A549 (cell line): ENCODE data around the gene C1orf94.

Experiments
- CTCF ChIP-seq: fragments of >200 bp; sonication (Bioruptor Twin); formaldehyde crosslinking; IDR thresholded peaks from 3 replicates; pipeline ENCODE4 v1.5.1; 2016
- E2F6 ChIP-seq: IDR thresholded peaks from 2 replicates; pipeline ENCODE4 v1.6.1; 2012; ENCODE audit warnings: low read depth, borderline replicate concordance
- JUN ChIP-seq, 2 experiments: fragments of >200 bp; sonication (Bioruptor Twin); formaldehyde crosslinking; IDR thresholded peaks; 2 replicates in 1 of 2; 3 replicates in 1 of 2; pipeline ENCODE4 v1.6.1; 2016 to 2017
- KDM1A ChIP-seq: fragments of 200-600 bp; sonication (generic); IDR thresholded peaks from 2 replicates; pipeline ENCODE4 v1.6.1; 2016; ENCODE audit warnings: low read depth, mild to moderate bottlenecking
- MAFK ChIP-seq: fragments of 450-650 bp; IDR thresholded peaks from 2 replicates; pipeline ENCODE4 v1.6.1; 2014; ENCODE audit not compliant: partially characterized antibody
- MAZ ChIP-seq: fragments of 150-350 bp; IDR thresholded peaks from 2 replicates; pipeline ENCODE4 v1.6.1; 2014; ENCODE audit warnings: antibody characterized with exemption, low read depth, low read length, borderline replicate concordance
- NFE2L2 ChIP-seq: fragments of 150-350 bp; conservative IDR thresholded peaks from 2 replicates; pipeline ENCODE4 v1.6.1; 2014; ENCODE audit warnings: low read length
- NR3C1 ChIP-seq: fragments of >200 bp; sonication (Bioruptor Twin); formaldehyde crosslinking; IDR thresholded peaks from 3 replicates; pipeline ENCODE4 v1.6.1; 2017
- PHF8 ChIP-seq: fragments of 200-600 bp; sonication (generic); IDR thresholded peaks from 2 replicates; pipeline ENCODE4 v1.6.1; 2016; ENCODE audit warnings: low read depth, mild to moderate bottlenecking, antibody characterized with exemption, moderate library complexity, borderline replicate concordance
- POLR2A ChIP-seq: IDR thresholded peaks from 2 replicates; pipeline ENCODE4 v1.6.1; 2012; ENCODE audit warnings: mild to moderate bottlenecking, low read length
- POLR2AphosphoS2 ChIP-seq: conservative IDR thresholded peaks from 2 replicates; pipeline ENCODE4 v1.6.1; 2012; ENCODE audit warnings: low read length, improper control_type of control experiment, inconsistent platforms
- RAD21 ChIP-seq, 2 experiments: fragments of >200 bp in 1 of 2; sonication (Bioruptor Twin) in 1 of 2; formaldehyde crosslinking in 1 of 2; IDR thresholded peaks in 1 of 2; conservative IDR thresholded peaks in 1 of 2; 2 replicates in 1 of 2; 3 replicates in 1 of 2; pipeline ENCODE4 v1.6.1; 2012 to 2018; ENCODE audit warnings: inconsistent platforms in 1 of 2
- RCOR1 ChIP-seq: fragments of 150-350 bp; IDR thresholded peaks from 2 replicates; pipeline ENCODE4 v1.6.1; 2014; ENCODE audit warnings: antibody characterized with exemption, low read length, low read depth
- USF2 ChIP-seq: fragments of 450-650 bp; IDR thresholded peaks from 2 replicates; pipeline ENCODE4 v1.6.1; 2014; ENCODE audit warnings: antibody characterized with exemption

GRCh38 chr1:34263406-34263805 lies 86.7 kb downstream of the C1orf94 start:
- TF ChIP-seq NFE2L2 (no peak), CTCF (no peak), MAZ (no peak), MAFK (no peak), PHF8 (no peak), NR3C1 (no peak), JUN (IDR thresholded peaks at IDR 0.05) (no peak), RAD21 (conservative IDR thresholded peaks at IDR 0.05 in 1 of 2, IDR thresholded peaks at IDR 0.05 in 1 of 2) (no peak), USF2 (no peak), POLR2A (no peak), POLR2AphosphoS2 (no peak), KDM1A (no peak), RCOR1 (no peak), E2F6 (no peak)
